ENCODE measurements around the gene SERINC5.

Gene SERINC5

GRCh38 chr5:80101993-80102392 lies 153.9 kb downstream of the SERINC5 start:
- Histone ChIP-seq H3K4me1 (ENCODE audit: low read depth, poor library complexity, severe bottlenecking) (no peaks in the 10 kb centered on the region), H3K4me2 (no peak overlapping the region), H3K27ac (no peak overlapping the region), H3K4me3 (IDR thresholded peaks at IDR 0.05; ENCODE audit: insufficient read depth, low read depth, low read length) (no peak overlapping the region), H3K9ac (no peak overlapping the region), H4K20me1 (ENCODE audit: insufficient read depth) (no peaks in the 10 kb centered on the region), H3K36me3 (ENCODE audit: insufficient read depth) (no peaks in the 10 kb centered on the region), H2AFZ (ENCODE audit: low read depth) (no peak overlapping the region), H3K27me3 (ENCODE audit: insufficient read depth, low read depth) (no peaks in the 10 kb centered on the region), H3K79me2 (ENCODE audit: insufficient read depth, low read depth) (no peaks in the 10 kb centered on the region)
- no peak for TF ChIP-seq CTCF (conservative IDR thresholded peaks at IDR 0.05; ENCODE audit: low read depth, low read length)

GRCh38 chr5:80097451-80097850 lies 158.4 kb downstream of the SERINC5 start:
- no peaks in the 10 kb centered on the region for H3K79me2 ChIP-seq (ENCODE audit: insufficient read depth, low read depth)
- no peak overlapping the region for H3K4me2 ChIP-seq
- no peaks in the 10 kb centered on the region for H4K20me1 ChIP-seq (ENCODE audit: insufficient read depth)
- H3K4me3 ChIP-seq (IDR thresholded peaks at IDR 0.05; ENCODE audit: insufficient read depth, low read depth, low read length), result no peak overlapping the region
- H3K27ac ChIP-seq, result no peak overlapping the region
- no peaks in the 10 kb centered on the region for H3K36me3 ChIP-seq (ENCODE audit: insufficient read depth)
- no peak for TF ChIP-seq CTCF (conservative IDR thresholded peaks at IDR 0.05; ENCODE audit: low read depth, low read length)
- no peak overlapping the region for H3K9ac ChIP-seq
- no peaks in the 10 kb centered on the region for H3K27me3 ChIP-seq (ENCODE audit: insufficient read depth, low read depth)
- no peaks in the 10 kb centered on the region for H3K4me1 ChIP-seq (ENCODE audit: low read depth, poor library complexity, severe bottlenecking)
- no peak overlapping the region for H2AFZ ChIP-seq (ENCODE audit: low read depth)

DNA sequence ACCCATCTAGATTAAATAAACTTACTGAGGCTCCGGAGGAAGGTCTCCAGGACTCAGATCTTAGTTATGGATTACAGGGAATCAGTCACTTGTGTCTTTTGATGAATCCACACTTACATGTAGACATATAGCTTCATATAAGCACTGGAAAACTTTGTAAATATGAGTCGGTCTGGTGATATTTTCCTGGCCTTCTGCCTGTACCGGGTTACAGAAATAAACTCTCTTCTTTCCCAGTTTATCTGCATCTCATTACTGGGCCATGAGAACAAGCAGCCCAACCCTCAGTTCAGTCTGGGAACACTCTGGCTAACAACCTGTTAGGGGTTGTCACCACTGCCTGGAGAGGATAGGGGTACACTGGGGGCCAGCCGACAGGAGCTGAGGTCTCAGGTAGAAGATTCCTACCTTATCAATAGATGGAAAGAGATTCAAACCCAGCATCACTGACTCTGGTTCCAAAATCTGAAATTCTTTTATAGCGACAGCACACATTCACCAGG lies 161.6 kb downstream of the SERINC5 start:
- Histone ChIP-seq H3K79me2 (ENCODE audit: insufficient read depth, low read depth) (no peaks in the 10 kb centered on the region), H3K9ac (no peak overlapping the region), H2AFZ (ENCODE audit: low read depth) (no peak overlapping the region), H3K36me3 (ENCODE audit: insufficient read depth) (no peaks in the 10 kb centered on the region), H3K4me3 (IDR thresholded peaks at IDR 0.05; ENCODE audit: insufficient read depth, low read depth, low read length) (no peak overlapping the region), H3K27me3 (ENCODE audit: insufficient read depth, low read depth) (no peaks in the 10 kb centered on the region), H4K20me1 (ENCODE audit: insufficient read depth) (no peaks in the 10 kb centered on the region), H3K27ac (no peak overlapping the region), H3K4me1 (ENCODE audit: low read depth, poor library complexity, severe bottlenecking) (no peaks in the 10 kb centered on the region), H3K4me2 (no peak overlapping the region)
- no peak for TF ChIP-seq CTCF (conservative IDR thresholded peaks at IDR 0.05; ENCODE audit: low read depth, low read length)

DNA sequence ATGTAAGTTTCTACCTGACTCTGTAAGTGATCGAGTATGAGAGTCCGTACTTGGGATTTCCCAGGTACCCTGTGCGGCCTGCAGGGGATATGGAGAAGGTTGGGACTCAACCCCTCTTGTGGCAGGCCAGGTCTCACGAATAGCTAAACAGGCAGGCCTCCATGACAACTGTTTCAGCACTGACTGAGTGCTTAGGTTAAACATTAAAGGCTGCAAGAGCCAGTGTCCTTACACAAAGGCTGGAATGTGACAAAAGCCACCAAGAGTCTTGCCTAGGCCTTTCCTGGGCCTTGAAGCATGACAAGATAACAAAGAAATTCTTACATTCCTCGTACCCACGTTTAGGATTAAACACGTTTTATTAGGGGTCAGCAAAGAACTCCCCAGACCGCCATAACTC lies 162.1 kb downstream of the SERINC5 start:
- H3K36me3 ChIP-seq (ENCODE audit: insufficient read depth), result no peaks in the 10 kb centered on the region
- no peaks in the 10 kb centered on the region for H3K79me2 ChIP-seq (ENCODE audit: insufficient read depth, low read depth)
- no peaks in the 10 kb centered on the region for H4K20me1 ChIP-seq (ENCODE audit: insufficient read depth)
- H3K27ac ChIP-seq, result no peak overlapping the region
- no peaks in the 10 kb centered on the region for H3K4me1 ChIP-seq (ENCODE audit: low read depth, poor library complexity, severe bottlenecking)
- no peak overlapping the region for H3K9ac ChIP-seq
- H3K4me2 ChIP-seq, result no peak overlapping the region
- no peaks in the 10 kb centered on the region for H3K27me3 ChIP-seq (ENCODE audit: insufficient read depth, low read depth)
- no peak for TF ChIP-seq CTCF (conservative IDR thresholded peaks at IDR 0.05; ENCODE audit: low read depth, low read length)
- H3K4me3 ChIP-seq (IDR thresholded peaks at IDR 0.05; ENCODE audit: insufficient read depth, low read depth, low read length), result no peak overlapping the region
- no peak overlapping the region for H2AFZ ChIP-seq (ENCODE audit: low read depth)

Measured in KMS-11 (cell line).